Upper lobe of left lung (tissue), 6 donors: ENCODE data around the gene RBM20. TPM values are rescaled to one million over a fixed set of nuclear protein-coding genes. Genes with fewer than 3 reads are reported as not detected.
"Not testable (repeated sequence)": the region's sequence is repeated elsewhere in the genome, so short reads cannot be mapped to it uniquely, and the experiment has no call there.

ENCODE experiments used
- ATAC-seq, 2 donors: fragments of 200-7000 bp; cut with Tn5 transposase; one replicate each; pipeline ENCODE4 v1.9.1; 2022; ENCODE audit warnings: mild to moderate bottlenecking in 2 of 2, moderate library complexity in 2 of 2; ENCODE audit not compliant: low FRiP score in 2 of 2
- DNase-seq, 2 donors: peaks; one replicate each; pipeline ENCODE4 v3.0.0-alpha.2; 2019 to 2020
- H3K27ac ChIP-seq, 4 donors: fragments of 200-600 bp; sonication (generic); one replicate each; pipeline ENCODE4 v1.5.1; 2016 to 2019
- H3K27me3 ChIP-seq, 4 donors: fragments of 200-600 bp; sonication (generic); one replicate each; pipeline ENCODE4 v1.5.1; 2017 to 2019
- H3K36me3 ChIP-seq, 4 donors: fragments of 200-600 bp; sonication (generic); one replicate each; pipeline ENCODE4 v1.5.1; 2016 to 2019
- H3K4me1 ChIP-seq, 4 donors: fragments of 200-600 bp; sonication (generic); one replicate each; pipeline ENCODE4 v1.5.1; 2018 to 2019
- H3K4me3 ChIP-seq, 4 donors: fragments of 200-600 bp; sonication (generic); one replicate each; pipeline ENCODE4 v1.5.1; 2017 to 2019; ENCODE audit warnings: mild to moderate bottlenecking in 2 of 4, moderate library complexity in 1 of 4
- H3K9me3 ChIP-seq, 4 donors: fragments of 200-600 bp; sonication (generic); one replicate each; pipeline ENCODE4 v1.5.1; 2018 to 2019
- CTCF ChIP-seq, 6 experiments: fragments of 450-650 bp in 4 of 6; fragments of 200-600 bp in 2 of 6; sonication (generic) in 2 of 6; IDR thresholded peaks; one replicate each; pipeline ENCODE4 v1.5.1; 2016 to 2019; ENCODE audit warnings: antibody characterized with exemption in 6 of 6
- EP300 ChIP-seq, 4 donors: sonication (generic); formaldehyde crosslinking; IDR thresholded peaks; one replicate each; pipeline ENCODE4 v1.5.1; 2017; ENCODE audit warnings: antibody characterized with exemption in 4 of 4, control low read depth in 2 of 4
- POLR2A ChIP-seq, 4 donors: fragments of 450-650 bp; IDR thresholded peaks; one replicate each; pipeline ENCODE4 v1.5.1; 2016 to 2017; ENCODE audit warnings: antibody characterized with exemption in 4 of 4, mild to moderate bottlenecking in 2 of 4
- POLR2AphosphoS5 ChIP-seq, 2 donors: sonication (generic); formaldehyde crosslinking; IDR thresholded peaks; one replicate each; pipeline ENCODE4 v1.5.1; 2017; ENCODE audit warnings: antibody characterized with exemption in 2 of 2
- WGBS, 2 donors: methylation state at CpG; one replicate each; pipeline ENCODE4 v1.1.5; 2017 to 2018; 5-methylcytosine and 5-hydroxymethylcytosine counted together
- total RNA-seq, 6 donors: library from RNA; depleted of rRNA in 4 of 6; stranded (reverse); fragments of >200 nt in 4 of 6; gene quantifications; one replicate each; pipeline versions ENCODE4 v1.1.0 to v1.2.1, GENCODE V29; 2016 to 2021
- donor health status: DM: no; HTN: no; CAD: no; lungs with moderate emphysema.
- donor health status: DM: no; HTN: yes; CAD: no; lungs with severe emphysema.

RBM20 gene
- total RNA-seq, 6 donors from 2014 or later, result 0.11 to 7.5 (median 1.5) TPM

- Histone ChIP-seq H3K36me3 (no peaks in the 10 kb centered on the region), H3K4me1 (peaks cover 0 to 7% (median 3%) of the 10 kb centered on the region in 4 donors), H3K4me3 (no peak overlapping the region), H3K27ac (no peak overlapping the region), H3K9me3 (no peaks in the 10 kb centered on the region), H3K27me3 (no peaks in the 10 kb centered on the region)
- DNase-seq (no peak), ATAC-seq (peak in 1 of 2 donors; percentile 60)
- TF ChIP-seq CTCF (IDR thresholded peaks at IDR 0.05), result no peak
- peak in 1 of 4 donors; percentile 0 for TF ChIP-seq EP300 (IDR thresholded peaks at IDR 0.05)
- TF ChIP-seq POLR2AphosphoS5 (IDR thresholded peaks at IDR 0.05), result peak in 1 of 2 donors; percentile 24
- 63 to 64% methylated on average over 8 of the region's 8 CpGs for WGBS, 2 donors
These were observed 121.6 kb downstream of the RBM20 start for GRCh38 chr10:110765513-110766319.

- peak in 1 of 2 donors; percentile 50 for DNase-seq
- not testable (repeated sequence) for ATAC-seq, H3K27ac ChIP-seq, H3K9me3 ChIP-seq, H3K4me3 ChIP-seq, H3K36me3 ChIP-seq, H3K4me1 ChIP-seq, H3K27me3 ChIP-seq
- 89% methylated on average over 8 of the region's 29 CpGs; no CpG with 5 or more reads in 1 of the 2 donors for WGBS, 2 donors
These were observed 123.5 kb downstream of the RBM20 start for GRCh38 chr10:110767601-110768000.

- peaks cover 0 to 4% (median 0%) of the 10 kb centered on the region in 4 donors for H3K4me1 ChIP-seq
- DNase-seq, result no peak
- H3K27ac ChIP-seq, result no peak overlapping the region
- ATAC-seq, result no peak
- H3K36me3 ChIP-seq, result no peaks in the 10 kb centered on the region
- 83 to 91% methylated on average over 3 of the region's 3 CpGs for WGBS, 2 donors
- peaks cover 0 to 2% (median 0%) of the 10 kb centered on the region in 4 donors for H3K27me3 ChIP-seq
- no peak for TF ChIP-seq CTCF (IDR thresholded peaks at IDR 0.05)
- no peak for TF ChIP-seq POLR2AphosphoS5 (IDR thresholded peaks at IDR 0.05)
- no peak for TF ChIP-seq EP300 (IDR thresholded peaks at IDR 0.05)
- no peak for TF ChIP-seq POLR2A (IDR thresholded peaks at IDR 0.05)
- no peak overlapping the region for H3K4me3 ChIP-seq
- H3K9me3 ChIP-seq, result no peaks in the 10 kb centered on the region
These were observed 126.1 kb downstream of the RBM20 start for GRCh38 chr10:110770243-110770642.

GRCh38 chr10:110771486-110771885 lies 127.3 kb downstream of the RBM20 start:
- TF ChIP-seq POLR2A (IDR thresholded peaks at IDR 0.05) (no peak), POLR2AphosphoS5 (IDR thresholded peaks at IDR 0.05) (no peak), CTCF (IDR thresholded peaks at IDR 0.05) (no peak), EP300 (IDR thresholded peaks at IDR 0.05) (no peak)
- no peaks in the 10 kb centered on the region for H3K9me3 ChIP-seq
- no peak overlapping the region for H3K27ac ChIP-seq
- no peak overlapping the region for H3K4me3 ChIP-seq
- no peak for DNase-seq
- 100% methylated on average over 1 of the region's 1 CpG for WGBS, 2 donors
- H3K36me3 ChIP-seq, result no peaks in the 10 kb centered on the region
- peaks cover 0 to 2% (median 0%) of the 10 kb centered on the region in 4 donors for H3K27me3 ChIP-seq
- peaks cover 0 to 4% (median 0%) of the 10 kb centered on the region in 4 donors for H3K4me1 ChIP-seq
- ATAC-seq, result no peak

GRCh38 chr10:110771991-110772390 lies 127.9 kb downstream of the RBM20 start:
- ATAC-seq, result no peak
- Histone ChIP-seq H3K27ac (no peak overlapping the region), H3K9me3 (no peaks in the 10 kb centered on the region), H3K4me3 (no peak overlapping the region), H3K36me3 (no peaks in the 10 kb centered on the region), H3K27me3 (peaks cover 0 to 2% (median 0%) of the 10 kb centered on the region in 4 donors), H3K4me1 (peaks cover 0 to 4% (median 0%) of the 10 kb centered on the region in 4 donors)
- TF ChIP-seq POLR2A (IDR thresholded peaks at IDR 0.05), result no peak
- no peak for TF ChIP-seq CTCF (IDR thresholded peaks at IDR 0.05)
- TF ChIP-seq POLR2AphosphoS5 (IDR thresholded peaks at IDR 0.05), result no peak
- no peak for TF ChIP-seq EP300 (IDR thresholded peaks at IDR 0.05)
- WGBS, 2 donors, result 86 to 90% methylated on average over 4 of the region's 4 CpGs
- DNase-seq, result no peak
